Endothelial cell of umbilical vein (primary cell): ENCODE results near the gene TYR.
"Not testable (repeated sequence)": the region's sequence is repeated elsewhere in the genome, so short reads cannot be mapped to it uniquely, and the experiment has no call there.

Experiments used
- EZH2 ChIP-seq: IDR thresholded peaks from 2 replicates; pipeline ENCODE4 v1.6.1; 2012; ENCODE audit warnings: borderline replicate concordance, low read depth, mild to moderate bottlenecking, moderate library complexity, low read length, inconsistent platforms; ENCODE audit not compliant: severe bottlenecking
- GATA2 ChIP-seq: IDR thresholded peaks from 2 replicates; pipeline ENCODE4 v1.7.0; 2011; ENCODE audit warnings: low read depth, mild to moderate bottlenecking, moderate library complexity, mixed read lengths, low read length; ENCODE audit not compliant: insufficient read length, insufficient read depth
- POLR2A ChIP-seq: IDR thresholded peaks from 2 replicates; pipeline ENCODE4 v1.6.1; 2012; ENCODE audit warnings: low read depth, mild to moderate bottlenecking, control low read depth, low read length
- TF ChIP-seq, protein P1 (sequence below), 2 donors: IDR thresholded peaks; 1 replicate in 1 of 2; 2 replicates in 1 of 2; pipeline ENCODE4 v1.5.1; 2011; ENCODE audit warnings: low read length in 2 of 2, mild to moderate bottlenecking in 2 of 2, moderate library complexity in 2 of 2, control low read depth in 1 of 2, inconsistent platforms in 1 of 2, low read depth in 1 of 2; ENCODE audit not compliant: insufficient read depth in 1 of 2; ENCODE audit errors: extremely low read depth in 1 of 2

DNA sequence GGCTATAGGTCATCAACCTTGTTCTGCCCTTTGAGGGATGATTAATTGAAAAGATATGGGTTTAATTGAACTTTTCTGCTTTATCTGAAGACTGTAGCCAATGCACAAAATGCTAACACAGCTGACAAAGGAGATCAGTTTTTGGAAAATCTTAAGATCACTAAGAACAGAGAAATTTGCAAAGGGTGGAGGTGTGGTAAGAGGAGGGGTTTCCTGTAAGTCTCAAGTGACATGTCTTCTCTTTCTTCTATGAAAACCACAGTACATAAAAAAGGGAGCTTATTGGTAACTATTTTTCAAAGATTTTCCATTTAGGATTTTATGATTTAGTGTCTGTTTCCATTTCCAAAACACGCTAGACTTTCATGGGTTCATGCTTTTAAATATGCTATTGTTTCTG lies 108.9 kb downstream of the TYR start:
- not testable (repeated sequence) for TF ChIP-seq POLR2A, GATA2, EZH2
- TF ChIP-seq, protein P1, sequence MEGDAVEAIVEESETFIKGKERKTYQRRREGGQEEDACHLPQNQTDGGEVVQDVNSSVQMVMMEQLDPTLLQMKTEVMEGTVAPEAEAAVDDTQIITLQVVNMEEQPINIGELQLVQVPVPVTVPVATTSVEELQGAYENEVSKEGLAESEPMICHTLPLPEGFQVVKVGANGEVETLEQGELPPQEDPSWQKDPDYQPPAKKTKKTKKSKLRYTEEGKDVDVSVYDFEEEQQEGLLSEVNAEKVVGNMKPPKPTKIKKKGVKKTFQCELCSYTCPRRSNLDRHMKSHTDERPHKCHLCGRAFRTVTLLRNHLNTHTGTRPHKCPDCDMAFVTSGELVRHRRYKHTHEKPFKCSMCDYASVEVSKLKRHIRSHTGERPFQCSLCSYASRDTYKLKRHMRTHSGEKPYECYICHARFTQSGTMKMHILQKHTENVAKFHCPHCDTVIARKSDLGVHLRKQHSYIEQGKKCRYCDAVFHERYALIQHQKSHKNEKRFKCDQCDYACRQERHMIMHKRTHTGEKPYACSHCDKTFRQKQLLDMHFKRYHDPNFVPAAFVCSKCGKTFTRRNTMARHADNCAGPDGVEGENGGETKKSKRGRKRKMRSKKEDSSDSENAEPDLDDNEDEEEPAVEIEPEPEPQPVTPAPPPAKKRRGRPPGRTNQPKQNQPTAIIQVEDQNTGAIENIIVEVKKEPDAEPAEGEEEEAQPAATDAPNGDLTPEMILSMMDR (IDR thresholded peaks at IDR 0.05; ENCODE audit: extremely low read depth in 1 of 2, insufficient read depth in 1 of 2, low read depth in 1 of 2, low read length in 2 of 2), result not testable (repeated sequence)
